Type B pancreatic cell (in vitro differentiated cells): ENCODE data around the gene MEGF11. TPM values are rescaled to one million over a fixed set of nuclear protein-coding genes. Genes with fewer than 3 reads are reported as not detected.

Experiments used
- DNase-seq: peaks from one replicate; pipeline ENCODE4 v3.0.0; 2021; ENCODE audit warnings: mixed read lengths; ENCODE audit not compliant: unreplicated experiment; ENCODE audit errors: extremely low spot score
- H3K27ac Mint-ChIP-seq: 2 replicates; pipeline ENCODE4 v1.8.0; 2021; ENCODE audit warnings: mild to moderate bottlenecking, mixed read lengths
- H3K27me3 Mint-ChIP-seq: 2 replicates; pipeline ENCODE4 v1.8.0; 2021; ENCODE audit warnings: mixed read lengths
- H3K36me3 Mint-ChIP-seq: 2 replicates; pipeline ENCODE4 v1.8.0; 2021; ENCODE audit warnings: mixed read lengths
- H3K4me1 Mint-ChIP-seq: one replicate; pipeline ENCODE4 v1.8.0; 2021; ENCODE audit warnings: mixed read lengths; ENCODE audit not compliant: unreplicated experiment
- H3K4me3 Mint-ChIP-seq: 2 replicates; pipeline ENCODE4 v1.8.0; 2021; ENCODE audit warnings: mild to moderate bottlenecking, mixed read lengths
- H3K9me3 Mint-ChIP-seq: 2 replicates; pipeline ENCODE4 v1.8.0; 2021; ENCODE audit warnings: mixed read lengths
- CTCF ChIP-seq: fragments of 200-600 bp; sonication (generic); conservative IDR thresholded peaks from 2 replicates; pipeline ENCODE4 v1.5.0; 2021; ENCODE audit warnings: antibody characterized with exemption, mild to moderate bottlenecking
- total RNA-seq: library from RNA; stranded (reverse); gene quantifications from 2 replicates; pipeline ENCODE4 v1.2.1, GENCODE V29; 2021; ENCODE audit warnings: low replicate concordance

Gene MEGF11
- total RNA-seq, 1 donor from 2014 or later, result 3.3 TPM

DNA sequence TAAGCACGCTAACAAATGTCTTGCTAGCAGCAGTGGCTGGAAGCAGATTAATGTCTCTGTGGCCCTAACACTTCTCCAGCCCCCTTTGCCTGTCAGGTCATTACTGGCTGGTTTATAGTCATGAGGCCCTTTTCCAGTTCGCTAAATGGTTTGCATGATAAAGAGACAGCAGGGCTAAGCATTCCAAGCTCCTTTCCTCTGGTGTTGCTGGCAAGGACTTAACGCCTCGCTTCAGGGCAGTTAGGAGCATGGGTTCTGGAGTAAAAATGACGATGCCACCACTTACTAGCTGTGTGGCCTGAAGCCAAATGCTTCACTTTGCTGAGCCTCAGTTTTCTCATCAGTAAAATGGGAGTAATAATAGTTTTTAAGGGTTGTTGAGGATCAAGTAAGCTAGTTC, 185.9 kb downstream of the MEGF11 start:
- DNase-seq, result no peak
- Mint-ChIP-seq H3K36me3 (no peaks in the 10 kb centered on the region), H3K27me3 (peaks cover 10% of the 10 kb centered on the region), H3K4me1 (peaks cover 18% of the 10 kb centered on the region), H3K9me3 (no peaks in the 10 kb centered on the region), H3K27ac (no peak overlapping the region), H3K4me3 (no peak overlapping the region)
- no peak for TF ChIP-seq CTCF

- no peaks in the 10 kb centered on the region for H3K9me3 Mint-ChIP-seq
- no peaks in the 10 kb centered on the region for H3K36me3 Mint-ChIP-seq
- no peak overlapping the region for H3K27ac Mint-ChIP-seq
- no peak for DNase-seq
- H3K4me3 Mint-ChIP-seq, result no peak overlapping the region
- peaks cover 9% of the 10 kb centered on the region for H3K4me1 Mint-ChIP-seq
- TF ChIP-seq CTCF, result no peak
- H3K27me3 Mint-ChIP-seq, result peaks cover 6% of the 10 kb centered on the region
Measured at GRCh38 chr15:66066481-66066880, 187.1 kb downstream of the MEGF11 start.

- H3K27ac Mint-ChIP-seq, result no peak overlapping the region
- no peak for DNase-seq
- H3K4me3 Mint-ChIP-seq, result no peak overlapping the region
- no peaks in the 10 kb centered on the region for H3K36me3 Mint-ChIP-seq
- TF ChIP-seq CTCF, result no peak
- no peaks in the 10 kb centered on the region for H3K9me3 Mint-ChIP-seq
- H3K27me3 Mint-ChIP-seq, result peaks cover 6% of the 10 kb centered on the region
- peaks cover 5% of the 10 kb centered on the region for H3K4me1 Mint-ChIP-seq
Measured at GRCh38 chr15:66066005-66066404, 187.5 kb downstream of the MEGF11 start.

GRCh38 chr15:66065325-66065724, 188.2 kb downstream of the MEGF11 start:
- no peaks in the 10 kb centered on the region for H3K9me3 Mint-ChIP-seq
- peaks cover 10% of the 10 kb centered on the region for H3K27me3 Mint-ChIP-seq
- no peak overlapping the region for H3K4me3 Mint-ChIP-seq
- no peak overlapping the region for H3K27ac Mint-ChIP-seq
- H3K36me3 Mint-ChIP-seq, result no peaks in the 10 kb centered on the region
- H3K4me1 Mint-ChIP-seq, result peaks cover 5% of the 10 kb centered on the region
- no peak for TF ChIP-seq CTCF
- no peak for DNase-seq

DNA sequence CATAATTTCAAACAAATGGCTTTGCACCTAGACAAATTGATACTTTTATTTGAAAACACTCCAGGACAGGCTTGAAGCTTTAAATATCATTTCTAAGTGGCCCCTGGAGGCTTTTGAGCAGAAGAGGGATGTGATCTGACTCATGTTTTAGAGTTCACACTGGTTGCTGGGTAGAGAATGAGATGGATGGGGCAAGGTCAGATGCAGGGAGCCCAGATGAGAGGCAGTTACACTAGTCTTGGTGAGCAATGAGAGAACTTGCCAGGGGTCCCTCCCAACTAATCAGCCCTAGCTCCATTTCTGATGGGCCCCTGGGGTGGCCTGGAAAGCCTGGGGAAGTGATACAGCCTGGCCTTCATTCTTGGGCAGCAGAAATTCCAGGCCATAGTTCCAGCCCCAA, 190.4 kb downstream of the MEGF11 start:
- Mint-ChIP-seq H3K27ac (no peak overlapping the region), H3K4me1 (peaks cover 7% of the 10 kb centered on the region), H3K4me3 (no peak overlapping the region), H3K9me3 (no peaks in the 10 kb centered on the region), H3K27me3 (peaks cover 9% of the 10 kb centered on the region), H3K36me3 (no peaks in the 10 kb centered on the region)
- TF ChIP-seq CTCF, result no peak
- no peak for DNase-seq

GRCh38 chr15:66057089-66057488, 196.5 kb downstream of the MEGF11 start:
- H3K36me3 Mint-ChIP-seq, result no peaks in the 10 kb centered on the region
- peaks cover 15% of the 10 kb centered on the region for H3K27me3 Mint-ChIP-seq
- TF ChIP-seq CTCF, result no peak
- H3K4me3 Mint-ChIP-seq, result no peak overlapping the region
- peaks cover 5% of the 10 kb centered on the region for H3K4me1 Mint-ChIP-seq
- no peak for DNase-seq
- no peaks in the 10 kb centered on the region for H3K9me3 Mint-ChIP-seq
- no peak overlapping the region for H3K27ac Mint-ChIP-seq
